Fibroblast of skin of left biceps (primary cell): ENCODE measurements around the gene GATA1.

Experiments
- DNase-seq, 2 experiments: peaks; one replicate each; pipeline ENCODE4 v3.0.0-alpha.2; 2013; ENCODE audit warnings: low read depth in 2 of 2

The GATA1 gene

GRCh38 chrX:48785186-48785539, 1.2 kb upstream of the GATA1 start:
- no peak for DNase-seq

- DNase-seq, result no peak
Observed at GRCh38 chrX:48785540-48786214, 713 bp upstream of the GATA1 start.

GRCh38 chrX:48786825-48787504, 575 bp downstream of the GATA1 start:
- no peak for DNase-seq

GRCh38 chrX:48787505-48788443, 1.4 kb downstream of the GATA1 start:
- no peak for DNase-seq

GRCh38 chrX:48789366-48790220, 3.2 kb downstream of the GATA1 start:
- DNase-seq, result no peak

GRCh38 chrX:48790477-48790876, 4.1 kb downstream of the GATA1 start:
- DNase-seq, result no peak

- DNase-seq, result no peak
Observed at GRCh38 chrX:48791063-48791820, 4.9 kb downstream of the GATA1 start.

- DNase-seq, result no peak
Observed at GRCh38 chrX:48792219-48792618, 5.8 kb downstream of the GATA1 start.

GRCh38 chrX:48793935-48794334, 7.5 kb downstream of the GATA1 start:
- DNase-seq, result no peak

- DNase-seq, result no peak
Observed at GRCh38 chrX:48794340-48794910, 8.0 kb downstream of the GATA1 start.

- no peak for DNase-seq
Observed at GRCh38 chrX:48794911-48795515, 8.6 kb downstream of the GATA1 start.

- DNase-seq, result no peak
Observed at GRCh38 chrX:48798318-48798717, 11.9 kb downstream of the GATA1 start.

- DNase-seq, result no peak
Observed at GRCh38 chrX:48800574-48801279, 14.3 kb downstream of the GATA1 start.

- peak; percentile 96 to 97 for DNase-seq
Observed at GRCh38 chrX:48801280-48802088, 15.1 kb downstream of the GATA1 start, which contains the start of gene HDAC6. TSS of gene HDAC6 (plus strand) at chrX:48802067. CDS start at chrX:48802693, 626 bp downstream.

GRCh38 chrX:48802089-48802904, 15.9 kb downstream of the GATA1 start:
- peak; percentile 25 to 31 for DNase-seq

GRCh38 chrX:48802905-48803200, 16.5 kb downstream of the GATA1 start:
- DNase-seq, result no peak

- DNase-seq, result no peak
Observed at GRCh38 chrX:48806081-48806480, 19.7 kb downstream of the GATA1 start.

- DNase-seq, result no peak
Observed at GRCh38 chrX:48813644-48814043, 27.3 kb downstream of the GATA1 start.
